Urothelium cell line (cell line): ENCODE measurements around the gene EXOC4.

Source experiments
- DNase-seq: peaks from one replicate; pipeline ENCODE4 v3.0.0; 2011; ENCODE audit warnings: low spot score, mixed read lengths
- FAIRE-seq: peaks from 2 replicates; lab custom pipeline; 2011; peaks lifted over from hg19 to GRCh38; lab: Jason Lieb, UNC

The EXOC4 gene

GRCh38 chr7:133650487-133651300 lies 397.8 kb downstream of the EXOC4 start:
- DNase-seq (no peak), FAIRE-seq (no peak)

GRCh38 chr7:133652547-133652946 lies 399.7 kb downstream of the EXOC4 start:
- DNase-seq, result no peak
- FAIRE-seq, result no peak

- DNase-seq, result no peak
- FAIRE-seq, result no peak
Observed at GRCh38 chr7:133654547-133654946, 401.7 kb downstream of the EXOC4 start.

- no peak for FAIRE-seq
- DNase-seq, result no peak
Observed at GRCh38 chr7:133662276-133662675, 409.4 kb downstream of the EXOC4 start.

GRCh38 chr7:133662830-133663229 lies 410.0 kb downstream of the EXOC4 start:
- no peak for FAIRE-seq
- DNase-seq, result no peak

GRCh38 chr7:133664528-133664927 lies 411.6 kb downstream of the EXOC4 start:
- DNase-seq (no peak), FAIRE-seq (no peak)

GRCh38 chr7:133668296-133669060 lies 415.6 kb downstream of the EXOC4 start:
- FAIRE-seq (no peak), DNase-seq (no peak)

GRCh38 chr7:133669061-133669455 lies 416.2 kb downstream of the EXOC4 start:
- DNase-seq (no peak), FAIRE-seq (no peak)

GRCh38 chr7:133670250-133670649 lies 417.4 kb downstream of the EXOC4 start:
- DNase-seq (no peak), FAIRE-seq (no peak)

- FAIRE-seq (no peak), DNase-seq (no peak)
Observed at GRCh38 chr7:133672866-133673265, 420.0 kb downstream of the EXOC4 start.

- DNase-seq (no peak), FAIRE-seq (no peak)
Observed at GRCh38 chr7:133674079-133674763, 421.3 kb downstream of the EXOC4 start.

- FAIRE-seq (no peak), DNase-seq (no peak)
Observed at GRCh38 chr7:133675510-133676218, 422.8 kb downstream of the EXOC4 start.

- DNase-seq (no peak), FAIRE-seq (no peak)
Observed at GRCh38 chr7:133676805-133677370, 424.0 kb downstream of the EXOC4 start.

GRCh38 chr7:133678137-133678814 lies 425.4 kb downstream of the EXOC4 start:
- FAIRE-seq (no peak), DNase-seq (no peak)

- FAIRE-seq (no peak), DNase-seq (no peak)
Observed at GRCh38 chr7:133679977-133680376, 427.1 kb downstream of the EXOC4 start.

- DNase-seq (no peak), FAIRE-seq (no peak)
Observed at GRCh38 chr7:133681529-133681928, 428.7 kb downstream of the EXOC4 start.

- no peak for FAIRE-seq
Observed at GRCh38 chr7:133682364-133683181, 429.7 kb downstream of the EXOC4 start.

GRCh38 chr7:133683182-133683454 lies 430.2 kb downstream of the EXOC4 start:
- no peak for DNase-seq
- no peak for FAIRE-seq

More at GRCh38 chr7:133682364-133683181, 429.7 kb downstream of the EXOC4 start:
- no peak for DNase-seq

- DNase-seq (no peak), FAIRE-seq (no peak)
Observed at GRCh38 chr7:133688483-133689239, 435.8 kb downstream of the EXOC4 start.
